K562 (cell line): ENCODE data around the gene OXNAD1. TPM values are rescaled to one million over a fixed set of nuclear protein-coding genes. Genes with fewer than 3 reads are reported as not detected.
A peak's percentile ranks its signal among the peaks of the same experiment; 100 is the strongest.

Source experiments
- ATAC-seq: fragments of 200-7000 bp; cut with Tn5 transposase; 3 replicates; pipeline ENCODE4 v1.9.1; 2020; ENCODE audit warnings: moderate library complexity
- BruUV-seq: library from RNA; stranded (reverse); fragments of 400-500 nt; replicated peaks from 2 replicates; lab custom pipeline; 2021; lab: Mats Ljungman, UMichigan
- CTCF ChIA-PET: fragments of 300-600 bp; formaldehyde crosslinking; extraction: SDS; loops from one replicate; lab custom pipeline; 2021; ENCODE audit warnings: low intra/inter-chr PET ratio; lab: Yijun Ruan, JAX
- POLR2A ChIA-PET: fragments of 300-600, 350-650 bp; sonication (Branson Sonifier 250); formaldehyde crosslinking; extraction: SDS; loops from one replicate; lab custom pipeline; 2021; ENCODE audit warnings: antibody characterized with exemption, inconsistent platforms; lab: Yijun Ruan, JAX
- DNase-seq, 4 experiments: peaks; one replicate each; pipeline versions ENCODE4 v3.0.0 to v3.0.0-alpha.2; 2011 to 2018; ENCODE audit warnings: low spot score in 3 of 4, mixed read lengths in 3 of 4; ENCODE audit errors: extremely low read depth in 1 of 4
- FAIRE-seq: peaks from 2 replicates; lab custom pipeline; 2011; peaks lifted over from hg19 to GRCh38; lab: Jason Lieb, UNC
- H2AFZ ChIP-seq: 2 replicates; pipeline ENCODE4 v1.6.0; 2011; ENCODE audit warnings: low read depth, low read length, control low read depth, inconsistent platforms
- H3K27ac ChIP-seq: fragments of 200-600 bp; 3 replicates; pipeline ENCODE4 v1.8.0; 2011; ENCODE audit warnings: low read depth, mild to moderate bottlenecking, control low read depth, inconsistent platforms, low read length, moderate library complexity, mixed read lengths; ENCODE audit errors: extremely low read depth
- H3K27me3 ChIP-seq, 2 experiments: fragments of 300-600 bp in 1 of 2; 2 replicates in 1 of 2; 3 replicates in 1 of 2; pipeline versions ENCODE4 v1.6.0 to v1.8.0; 2011; ENCODE audit warnings: inconsistent platforms in 2 of 2, low read length in 2 of 2, mild to moderate bottlenecking in 1 of 2, mixed read lengths in 1 of 2, moderate library complexity in 1 of 2; ENCODE audit not compliant: control insufficient read depth in 2 of 2, insufficient read depth in 2 of 2
- H3K36me3 ChIP-seq: fragments of 300-600 bp; 3 replicates; pipeline ENCODE4 v1.8.0; 2011; ENCODE audit warnings: mild to moderate bottlenecking, low read length, inconsistent platforms; ENCODE audit not compliant: control insufficient read depth, insufficient read depth
- H3K4me1 ChIP-seq, 2 experiments: fragments of 200-600 bp in 1 of 2; replicated peaks in 1 of 2; 2 replicates in 1 of 2; 3 replicates in 1 of 2; pipeline versions ENCODE4 v1.5.1 to v1.8.0; 2011; ENCODE audit warnings: inconsistent platforms in 2 of 2, low read length in 2 of 2, mild to moderate bottlenecking in 1 of 2, mixed read lengths in 1 of 2, moderate library complexity in 1 of 2; ENCODE audit not compliant: control insufficient read depth in 2 of 2, insufficient read depth in 2 of 2
- H3K4me2 ChIP-seq: 2 replicates; pipeline ENCODE4 v1.6.1; 2011; ENCODE audit warnings: low read length, control low read depth, inconsistent platforms, mixed read lengths; ENCODE audit not compliant: insufficient read depth
- H3K4me3 ChIP-seq: fragments of 200-600 bp; sonication (generic), shearing (Covaris generic); 2 replicates; pipeline ENCODE4 v1.5.1; 2016; ENCODE audit warnings: control low read depth, inconsistent platforms
- H3K79me2 ChIP-seq: fragments of 200-600 bp; 3 replicates; pipeline ENCODE4 v1.8.0; 2011; ENCODE audit warnings: low read length, inconsistent platforms; ENCODE audit not compliant: control insufficient read depth, insufficient read depth
- H3K9ac ChIP-seq, 2 experiments: 2 replicates each; pipeline versions ENCODE4 v1.6.0 to v1.6.1; 2011; ENCODE audit warnings: low read depth in 2 of 2, low read length in 2 of 2, control low read depth in 1 of 2, inconsistent platforms in 1 of 2, mild to moderate bottlenecking in 1 of 2, mixed read lengths in 1 of 2; ENCODE audit not compliant: insufficient read depth in 1 of 2
- H3K9me1 ChIP-seq: one replicate; pipeline ENCODE4 v1.6.0; 2011; ENCODE audit warnings: inconsistent platforms, mild to moderate bottlenecking, low read length, moderate library complexity; ENCODE audit not compliant: control insufficient read depth, insufficient read depth
- H3K9me3 ChIP-seq: replicated peaks from 2 replicates; pipeline ENCODE4 v1.5.1; 2011; ENCODE audit warnings: low read depth, low read length, inconsistent platforms; ENCODE audit not compliant: control insufficient read depth, insufficient read depth
- H4K20me1 ChIP-seq: replicated peaks from 2 replicates; pipeline ENCODE4 v1.6.1; 2011; ENCODE audit warnings: low read length, inconsistent platforms, mixed read lengths; ENCODE audit not compliant: control insufficient read depth, insufficient read depth
- ARID4B ChIP-seq: sonication (generic); formaldehyde crosslinking; IDR thresholded peaks from 2 replicates; pipeline ENCODE4 v1.8.0; 2022; ENCODE audit warnings: mild to moderate bottlenecking, missing genetic modification reagents
- BACH1 ChIP-seq: fragments of 200-800 bp; sonication (Bioruptor generic); IDR thresholded peaks from 2 replicates; pipeline ENCODE4 v1.6.1; 2016; ENCODE audit warnings: missing genetic modification characterization, missing compliant biosample characterization
- BMI1 ChIP-seq: fragments of 150-350 bp; IDR thresholded peaks from 2 replicates; pipeline ENCODE4 v1.6.1; 2014; ENCODE audit warnings: low read length
- L3MBTL2 ChIP-seq: fragments of 450-650 bp; IDR thresholded peaks from 2 replicates; pipeline ENCODE4 v1.6.1; 2016; ENCODE audit warnings: mild to moderate bottlenecking, moderate library complexity
- LEF1 ChIP-seq: fragments of 450-650 bp; IDR thresholded peaks from 2 replicates; pipeline ENCODE4 v1.6.1; 2016; ENCODE audit warnings: mild to moderate bottlenecking
- MAFF ChIP-seq: IDR thresholded peaks from 2 replicates; pipeline ENCODE4 v1.6.1; 2012; ENCODE audit warnings: low read length, improper control_type of control experiment
- MAFG ChIP-seq: fragments of 450-650 bp; conservative IDR thresholded peaks from 2 replicates; pipeline ENCODE4 v1.6.1; 2016; ENCODE audit warnings: missing genetic modification characterization, missing compliant biosample characterization
- SFPQ ChIP-seq: fragments of 200-400 bp; formaldehyde crosslinking; IDR thresholded peaks from 2 replicates; pipeline ENCODE4 v1.6.1; 2017; ENCODE audit warnings: mild to moderate bottlenecking, low read depth, low read length, moderate library complexity
- ZNF277 ChIP-seq: fragments of 250-450 bp; sonication (Bioruptor Pico); IDR thresholded peaks from 2 replicates; pipeline ENCODE4 v1.8.0; 2022; ENCODE audit warnings: inconsistent platforms, mild to moderate bottlenecking, moderate library complexity, borderline replicate concordance
- ZNF384 ChIP-seq: IDR thresholded peaks from 2 replicates; pipeline ENCODE4 v1.6.1; 2012; ENCODE audit warnings: low read depth, low read length, improper control_type of control experiment
- WGBS: fragments of 100-300 bp; shearing (Covaris generic); methylation state at CpG from one replicate; pipeline ENCODE4 v1.1.6; 2016; ENCODE audit warnings: low coverage, mixed read lengths; ENCODE audit not compliant: insufficient coverage; ENCODE audit errors: missing lambda C conversion rate; 5-methylcytosine and 5-hydroxymethylcytosine counted together
- in situ Hi-C: fragments of 300-500 bp; cut with MboI; formaldehyde crosslinking; loops from 4 replicates; pipeline ENCODE4 v1.15.0; 2018; ENCODE audit warnings: inconsistent platforms, mixed read lengths
- intact Hi-C: fragments of 100-400 bp; cut with micrococcal nuclease; formaldehyde crosslinking; loops from 2 replicates; pipeline ENCODE4 v1.14.2; 2022
- polyA plus RNA-seq, 8 experiments: library from polyadenylated mRNA; depleted of rRNA in 4 of 8; stranded (reverse) in 5 of 8; unstranded in 3 of 8; fragments of >200 nt; fragmentation: Nextera tagmentation in 2 of 8; fragmentation: Illumina TruSeq in 1 of 8; extraction: Ambion mirVana in 2 of 8; extraction: Trizol in 1 of 8; gene quantifications; 2 replicates each; pipeline versions ENCODE4 v1.2.1 to v1.2.3, GENCODE V29; 2011 to 2014; ENCODE audit warnings: inconsistent platforms in 1 of 8, missing spikeins in 1 of 8
- total RNA-seq, 7 experiments: library from RNA; depleted of rRNA in 6 of 7; stranded (reverse); fragments of >200 nt in 6 of 7; fragmentation: Illumina TruSeq in 2 of 7; extraction: Trizol in 2 of 7; gene quantifications; 2 replicates each; pipeline versions ENCODE4 v1.2.1 to v1.2.3, GENCODE V29; 2011 to 2021; ENCODE audit warnings: low replicate concordance in 1 of 7
- TF ChIP-seq, protein P1 (sequence below): IDR thresholded peaks from 3 replicates; pipeline ENCODE4 v1.6.1; 2011; ENCODE audit warnings: borderline replicate concordance, mild to moderate bottlenecking, moderate library complexity; ENCODE audit not compliant: insufficient read length; ENCODE audit errors: extremely low read depth

The OXNAD1 gene
- total and polyA plus RNA-seq, 9 of the 15 experiments (the other 6 are each of a cell fraction or from before 2014, with no cell fraction given), result 12.8 to 44.4 (median 41.1) TPM

- no peaks in the 10 kb centered on the region for H4K20me1 ChIP-seq
- no peaks in the 10 kb centered on the region for H3K9me1 ChIP-seq
- in situ Hi-C loops (no loop called here), intact Hi-C loops (no loop called here)
- H3K36me3 ChIP-seq, result peaks cover 21% of the 10 kb centered on the region; the same call in 1 of the 3 replicates
- BruUV-seq, result no TSS peak
- no peaks in the 10 kb centered on the region for H3K79me2 ChIP-seq
- 45% methylated on average over 2 of the region's 2 CpGs for WGBS
- no peak overlapping the region for H2AFZ ChIP-seq
- H3K4me3 ChIP-seq, result no peak overlapping the region
- FAIRE-seq (no peak), DNase-seq (peak in 1 of 4 experiments; percentile 16), ATAC-seq (no peak)
- no peak overlapping the region for H3K27ac ChIP-seq
- H3K9ac ChIP-seq, result no peak overlapping the region
- H3K9me3 ChIP-seq, result no peaks in the 10 kb centered on the region
- H3K27me3 ChIP-seq, result no peaks in the 10 kb centered on the region
- ChIA-PET POLR2A (no interaction called here), CTCF (no interaction called here)
- no peak overlapping the region for H3K4me2 ChIP-seq
- H3K4me1 ChIP-seq, result peaks cover 0 to 7% of the 10 kb centered on the region in 2 experiments; a peak in 1 of 5 replicates
- TF ChIP-seq SFPQ (no peak), ZNF277 (CRISPR knock-in tag) (no peak), MAFF (peak; percentile 94), ARID4B (CRISPR knock-in tag) (no peak), BACH1 (tag) (peak; percentile 86; the same call in 1 of the 2 replicates), LEF1 (no peak), BMI1 (no peak), L3MBTL2 (no peak), ZNF384 (0 out of 2 replicates have a peak, but pooled peaks have one; percentile 35), MAFG (peak; percentile 97)
- TF ChIP-seq, protein P1, sequence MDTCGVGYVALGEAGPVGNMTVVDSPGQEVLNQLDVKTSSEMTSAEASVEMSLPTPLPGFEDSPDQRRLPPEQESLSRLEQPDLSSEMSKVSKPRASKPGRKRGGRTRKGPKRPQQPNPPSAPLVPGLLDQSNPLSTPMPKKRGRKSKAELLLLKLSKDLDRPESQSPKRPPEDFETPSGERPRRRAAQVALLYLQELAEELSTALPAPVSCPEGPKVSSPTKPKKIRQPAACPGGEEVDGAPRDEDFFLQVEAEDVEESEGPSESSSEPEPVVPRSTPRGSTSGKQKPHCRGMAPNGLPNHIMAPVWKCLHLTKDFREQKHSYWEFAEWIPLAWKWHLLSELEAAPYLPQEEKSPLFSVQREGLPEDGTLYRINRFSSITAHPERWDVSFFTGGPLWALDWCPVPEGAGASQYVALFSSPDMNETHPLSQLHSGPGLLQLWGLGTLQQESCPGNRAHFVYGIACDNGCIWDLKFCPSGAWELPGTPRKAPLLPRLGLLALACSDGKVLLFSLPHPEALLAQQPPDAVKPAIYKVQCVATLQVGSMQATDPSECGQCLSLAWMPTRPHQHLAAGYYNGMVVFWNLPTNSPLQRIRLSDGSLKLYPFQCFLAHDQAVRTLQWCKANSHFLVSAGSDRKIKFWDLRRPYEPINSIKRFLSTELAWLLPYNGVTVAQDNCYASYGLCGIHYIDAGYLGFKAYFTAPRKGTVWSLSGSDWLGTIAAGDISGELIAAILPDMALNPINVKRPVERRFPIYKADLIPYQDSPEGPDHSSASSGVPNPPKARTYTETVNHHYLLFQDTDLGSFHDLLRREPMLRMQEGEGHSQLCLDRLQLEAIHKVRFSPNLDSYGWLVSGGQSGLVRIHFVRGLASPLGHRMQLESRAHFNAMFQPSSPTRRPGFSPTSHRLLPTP, result no peak
Observed at GRCh38 chr3:16349986-16350596, 85.1 kb downstream of the OXNAD1 start.
